Esophagus muscularis mucosa (tissue), 3 donors: ENCODE data around the gene ANO6.

Experiments
- CTCF ChIP-seq, 3 experiments: fragments of 200-600 bp in 2 of 3; fragments of 450-650 bp in 1 of 3; sonication (generic) in 2 of 3; IDR thresholded peaks; one replicate each; pipeline ENCODE4 v1.5.1; 2017 to 2019; ENCODE audit warnings: antibody characterized with exemption in 3 of 3, mild to moderate bottlenecking in 2 of 3, moderate library complexity in 1 of 3
- POLR2A ChIP-seq: fragments of 450-650 bp; IDR thresholded peaks from one replicate; pipeline ENCODE4 v1.6.1; 2017; ENCODE audit warnings: antibody characterized with exemption, moderate library complexity, mild to moderate bottlenecking, low read depth

- TF ChIP-seq CTCF (IDR thresholded peaks at IDR 0.05) = no peak
- TF ChIP-seq POLR2A = no peak
These were observed 209.5 kb downstream of the ANO6 start for GRCh38 chr12:45425426-45425825.
